Stimulated activated CD8-positive, alpha-beta memory T cell treated with anti-CD3 and anti-CD28 coated beads, Interleukin-12 subunit alpha, Interleukin-12 subunit beta, amount 100 ng/mL, for 1 hour (primary cell): ENCODE measurements around the gene ACAA1.
"Not testable (repeated sequence)": the region's sequence is repeated elsewhere in the genome, so short reads cannot be mapped to it uniquely, and the experiment has no call there.

Source experiments
- DNase-seq: peaks from one replicate; pipeline ENCODE4 v3.0.0-alpha.2; 2020; ENCODE audit warnings: low read depth

ACAA1 gene

DNA sequence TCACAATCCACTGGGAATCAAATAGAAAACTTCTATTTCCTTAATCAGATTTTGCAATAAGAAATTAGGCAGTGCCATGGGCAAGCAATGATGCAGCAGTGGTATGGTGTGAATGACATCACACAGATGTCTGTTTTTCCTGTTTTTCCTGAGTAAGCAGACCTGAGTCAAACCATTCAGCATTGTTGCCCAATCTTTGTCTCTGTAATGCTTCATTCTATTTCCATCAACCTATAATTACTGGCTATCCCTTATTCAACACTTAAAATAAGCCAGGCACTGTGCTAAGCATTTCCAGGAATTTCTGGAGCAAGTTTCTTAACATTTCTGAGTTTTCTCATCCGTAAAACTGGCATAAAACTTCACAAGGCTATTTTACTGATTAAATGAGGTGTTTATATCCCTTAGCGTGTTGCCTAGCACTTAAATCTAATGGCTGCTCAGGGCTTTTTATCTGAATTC is 17.1 kb upstream of the ACAA1 start:
- DNase-seq: no peak

DNA sequence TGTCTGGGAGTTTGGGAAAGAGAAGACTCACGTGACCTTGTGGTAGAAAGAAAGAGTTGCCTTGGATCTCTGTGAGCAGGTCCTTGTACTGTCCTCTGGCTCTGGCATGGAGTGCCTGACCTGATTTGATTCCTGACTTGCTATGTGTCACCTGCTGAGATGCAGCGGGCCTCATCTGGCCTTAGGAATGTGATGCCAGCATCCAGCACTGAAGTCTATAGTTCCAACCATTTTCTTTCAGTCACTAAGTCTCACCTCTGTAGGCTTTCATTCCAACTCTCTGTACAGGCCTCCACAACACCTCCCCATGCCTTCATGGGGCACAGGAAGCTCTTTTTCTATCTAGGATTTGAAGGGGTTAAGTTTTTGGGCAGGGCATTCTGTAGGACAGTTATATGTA is 16.3 kb upstream of the ACAA1 start:
- no peak for DNase-seq

DNA sequence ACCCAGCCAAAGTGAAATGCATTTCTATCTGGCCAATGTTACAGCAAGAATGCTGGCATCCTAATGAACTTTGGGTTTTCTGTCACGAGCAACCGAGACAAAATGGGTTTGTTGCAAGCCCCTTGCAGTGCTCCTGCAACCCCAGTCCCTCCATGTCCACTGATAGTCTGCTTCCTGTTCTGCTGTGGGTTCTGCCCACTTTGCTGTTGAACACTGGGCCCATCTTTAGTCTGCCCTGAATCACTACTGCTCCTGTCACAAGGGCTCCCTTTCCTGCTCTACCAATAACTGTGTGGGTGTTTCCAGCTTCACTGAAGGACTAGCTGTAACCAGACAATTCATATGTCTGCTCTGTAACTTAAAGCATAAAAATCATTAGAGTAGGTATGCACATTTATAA is 15.7 kb upstream of the ACAA1 start:
- DNase-seq: no peak

DNA sequence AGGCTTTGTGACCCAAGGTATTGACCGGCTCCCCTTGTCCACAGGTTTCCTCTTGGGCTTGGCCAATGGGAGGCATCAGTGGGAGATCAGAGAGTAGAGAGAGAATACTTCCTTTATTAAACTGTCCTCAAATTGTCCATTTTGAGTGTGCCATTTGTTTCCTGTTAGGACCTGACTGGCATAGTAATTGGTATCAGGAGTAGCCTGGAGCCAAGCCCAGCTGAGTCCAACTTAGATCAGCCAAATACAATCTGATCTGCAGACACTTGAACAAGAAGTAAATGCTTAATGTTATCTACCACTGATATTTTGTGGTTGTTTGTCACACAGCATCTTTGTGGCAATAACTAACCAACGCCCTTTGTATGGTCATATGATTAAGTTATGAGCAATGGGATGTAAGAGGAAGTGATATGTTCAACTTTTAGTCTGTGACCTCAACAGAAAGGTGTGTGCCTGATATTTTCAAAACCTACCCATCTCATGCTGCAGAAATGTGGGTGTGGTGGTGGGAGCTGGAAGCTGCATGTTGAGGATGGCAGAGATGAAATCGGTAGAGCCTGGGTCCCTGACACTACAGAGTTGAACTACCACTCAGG is 14.8 kb upstream of the ACAA1 start:
- no peak for DNase-seq

DNA sequence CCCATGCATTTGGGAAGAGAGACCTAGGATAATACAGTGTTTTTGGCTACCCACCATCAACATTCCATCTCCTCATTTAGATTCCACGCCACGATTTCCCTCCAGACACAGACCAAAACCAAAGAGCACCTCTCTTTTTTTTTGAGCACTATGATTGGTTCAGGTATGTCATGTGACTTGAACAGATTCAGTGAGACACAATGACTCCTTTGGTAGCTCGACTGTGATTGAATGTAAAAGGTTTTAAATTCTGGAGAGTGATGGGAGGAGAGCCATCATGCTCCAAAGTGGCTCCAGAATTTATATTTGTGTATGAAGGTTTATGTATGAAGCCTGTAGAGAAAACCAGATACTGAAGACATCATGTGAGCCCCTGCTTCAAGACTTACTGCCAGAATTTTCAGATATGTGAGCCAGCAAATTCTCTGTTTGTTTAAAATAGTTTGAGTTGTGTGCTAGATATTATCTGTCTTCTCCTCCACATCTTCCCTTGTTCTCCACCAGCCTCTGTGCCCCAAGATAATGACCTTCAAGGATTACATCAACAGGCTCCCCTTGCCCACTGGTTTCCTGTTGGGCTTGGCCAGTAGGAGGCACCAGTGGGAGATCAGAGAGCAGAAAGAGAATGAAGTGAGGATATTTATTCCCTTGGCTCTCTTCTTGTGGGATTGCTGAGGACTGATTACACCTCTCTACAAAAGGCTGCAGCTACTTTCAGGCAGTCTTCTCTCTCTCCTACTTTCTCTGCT is 14.0 kb upstream of the ACAA1 start:
- no peak for DNase-seq

DNA sequence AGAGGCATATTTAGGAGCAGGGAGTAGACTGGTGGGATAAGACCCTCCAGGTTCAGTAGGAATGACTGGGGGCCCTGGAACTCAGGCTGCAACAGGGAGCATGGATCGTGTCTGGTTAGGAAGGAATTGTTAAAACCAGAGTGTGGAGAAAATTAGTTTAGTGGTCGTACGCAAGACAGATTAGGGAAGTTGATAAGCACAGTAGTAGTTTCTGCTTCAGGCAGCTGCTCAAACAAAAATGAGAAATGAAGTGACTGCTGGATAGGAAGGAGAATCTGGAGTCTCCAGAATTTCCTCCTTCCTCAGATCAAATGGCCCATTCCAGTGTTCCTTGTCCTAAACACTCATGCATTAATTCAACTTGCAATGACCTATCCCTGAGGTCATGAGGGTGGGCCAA is 12.8 kb upstream of the ACAA1 start:
- no peak for DNase-seq

DNA sequence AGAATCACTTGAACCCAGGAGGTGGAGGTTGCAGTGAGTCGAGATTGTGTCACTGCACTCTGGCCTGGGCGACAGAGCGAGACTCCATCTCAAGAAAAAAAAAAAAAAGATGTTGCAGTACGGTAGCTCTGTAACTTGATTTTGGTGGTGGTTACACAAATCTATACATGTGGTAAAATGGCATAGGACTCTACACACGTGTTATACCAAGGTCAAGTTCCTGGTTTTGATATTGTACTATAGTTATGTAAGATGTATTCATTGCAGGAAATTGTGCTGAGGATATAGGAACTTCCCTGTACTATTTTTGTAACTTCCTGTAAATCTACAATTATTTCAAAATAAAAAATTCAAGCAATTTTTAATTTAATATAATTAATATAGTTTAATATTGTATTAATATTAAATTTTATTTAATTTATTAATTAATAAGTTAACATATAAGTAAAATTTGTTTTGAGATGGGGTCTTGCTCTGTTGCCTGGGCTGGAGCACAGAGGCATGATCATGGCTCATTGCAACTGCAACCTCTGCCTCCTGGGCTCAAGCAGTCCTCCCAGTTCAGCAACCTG is 11.5 kb upstream of the ACAA1 start:
- no peak for DNase-seq

DNA sequence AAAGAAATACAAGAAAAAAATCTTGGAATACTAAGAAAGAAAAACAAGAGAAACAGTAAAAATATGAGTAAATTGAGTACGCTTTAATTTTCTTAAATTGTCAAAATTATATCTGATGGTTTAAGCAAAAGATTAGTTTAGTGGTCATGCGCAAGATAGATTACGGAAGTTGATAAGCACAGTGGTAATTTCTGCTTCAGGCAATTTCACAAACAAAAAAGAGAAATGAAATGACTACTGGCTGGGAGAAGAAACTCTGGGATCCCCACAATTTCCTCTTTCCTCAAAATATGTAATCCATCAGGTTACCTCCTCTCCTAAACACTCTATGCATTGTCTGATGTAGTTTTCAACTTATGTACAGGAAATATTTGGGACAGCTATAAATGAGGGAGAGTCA is 10.5 kb upstream of the ACAA1 start:
- no peak for DNase-seq

DNA sequence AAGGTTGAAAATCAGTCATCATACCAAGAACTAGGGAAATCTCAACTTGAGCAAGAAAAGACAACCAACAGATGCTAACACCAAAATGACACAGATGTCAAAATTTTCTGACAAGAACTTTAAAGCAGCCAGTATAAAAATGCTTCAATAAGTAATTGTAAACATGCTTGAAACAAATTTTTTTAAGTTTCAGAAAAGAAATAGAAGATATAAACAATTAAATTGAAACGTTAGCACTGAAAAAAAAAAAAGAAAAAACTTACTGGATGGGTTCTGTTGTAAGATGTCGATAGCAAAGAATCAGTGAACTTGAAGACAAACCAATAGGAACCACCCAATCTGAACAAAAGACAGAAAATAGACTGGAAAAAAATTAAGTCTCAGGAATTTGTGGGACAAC is 9.6 kb upstream of the ACAA1 start:
- DNase-seq: no peak

DNA sequence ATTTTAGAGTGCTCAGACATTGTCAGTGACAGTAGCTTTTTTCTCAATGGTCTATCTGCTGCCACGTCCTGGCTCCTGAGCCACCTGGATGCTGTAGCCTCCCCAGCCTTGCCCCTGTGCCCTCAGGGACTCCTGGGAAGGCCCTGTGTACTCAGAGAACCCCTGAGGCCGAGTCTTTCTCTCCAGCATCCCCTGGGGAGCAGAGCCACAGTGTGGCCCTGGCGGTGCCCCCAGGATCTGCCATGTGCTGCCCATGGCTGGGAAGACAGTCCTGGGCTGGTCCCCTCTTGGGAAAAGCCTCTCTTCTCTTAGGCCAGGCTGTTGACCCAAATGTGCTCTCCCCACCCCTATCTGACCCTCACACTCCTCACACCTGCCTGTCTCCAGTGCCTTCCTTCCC is 6.6 kb upstream of the ACAA1 start:
- DNase-seq: no peak

DNA sequence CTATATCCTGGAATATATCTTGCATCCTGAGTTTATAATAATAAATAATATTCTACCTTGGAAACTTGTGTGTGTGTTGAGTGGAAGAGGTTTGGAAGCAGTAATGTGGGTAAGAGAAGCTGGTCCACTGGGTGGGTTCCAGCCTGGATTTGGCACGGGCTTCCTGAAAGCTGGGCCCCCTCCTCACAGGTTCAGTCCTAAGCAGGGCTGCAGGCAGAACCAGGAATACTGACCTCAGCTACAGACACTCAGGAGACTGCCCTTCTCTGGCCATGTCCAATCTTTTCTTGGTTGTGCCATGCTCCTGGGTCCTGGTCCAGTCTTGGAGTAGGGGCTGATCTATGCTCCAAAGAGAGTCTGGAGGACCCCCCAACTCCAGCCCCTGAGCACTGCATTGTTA is 6.0 kb upstream of the ACAA1 start:
- DNase-seq: no peak

DNA sequence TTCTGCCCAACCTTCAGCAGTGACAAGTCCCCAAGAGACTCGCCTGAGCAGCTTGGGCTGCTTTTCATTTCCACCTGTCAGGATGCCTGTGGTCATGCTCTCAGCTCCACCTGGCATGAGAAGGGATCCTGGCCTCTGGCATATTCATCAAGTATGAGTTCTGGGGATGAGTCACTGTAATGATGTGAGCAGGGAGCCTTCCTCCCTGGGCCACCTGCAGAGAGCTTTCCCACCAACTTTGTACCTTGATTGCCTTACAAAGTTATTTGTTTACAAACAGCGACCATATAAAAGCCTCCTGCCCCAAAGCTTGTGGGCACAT is 5.0 kb upstream of the ACAA1 start:
- DNase-seq: no peak

DNA sequence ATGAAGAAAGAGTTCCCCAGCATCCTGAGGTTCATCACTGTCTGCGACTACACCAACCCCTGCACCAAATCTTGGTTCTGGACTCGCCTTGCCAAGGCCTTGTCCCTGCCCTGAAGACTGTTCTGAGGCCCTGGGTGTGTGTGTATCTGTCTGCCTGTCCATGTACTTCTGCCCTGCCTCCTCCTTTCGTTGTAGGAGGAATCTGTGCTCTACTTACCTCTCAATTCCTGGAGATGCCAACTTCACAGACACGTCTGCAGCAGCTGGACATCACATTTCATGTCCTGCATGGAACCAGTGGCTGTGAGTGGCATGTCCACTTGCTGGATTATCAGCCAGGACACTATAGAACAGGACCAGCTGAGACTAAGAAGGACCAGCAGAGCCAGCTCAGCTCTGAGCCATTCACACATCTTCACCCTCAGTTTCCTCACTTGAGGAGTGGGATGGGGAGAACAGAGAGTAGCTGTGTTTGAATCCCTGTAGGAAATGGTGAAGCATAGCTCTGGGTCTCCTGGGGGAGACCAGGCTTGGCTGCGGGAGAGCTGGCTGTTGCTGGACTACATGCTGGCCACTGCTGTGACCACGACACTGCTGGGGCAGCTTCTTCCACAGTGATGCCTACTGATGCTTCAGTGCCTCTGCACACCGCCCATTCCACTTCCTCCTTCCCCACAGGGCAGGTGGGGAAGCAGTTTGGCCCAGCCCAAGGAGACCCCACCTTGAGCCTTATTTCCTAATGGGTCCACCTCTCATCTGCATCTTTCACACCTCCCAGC is 4.4 kb upstream of the ACAA1 start:
- DNase-seq: no peak

DNA sequence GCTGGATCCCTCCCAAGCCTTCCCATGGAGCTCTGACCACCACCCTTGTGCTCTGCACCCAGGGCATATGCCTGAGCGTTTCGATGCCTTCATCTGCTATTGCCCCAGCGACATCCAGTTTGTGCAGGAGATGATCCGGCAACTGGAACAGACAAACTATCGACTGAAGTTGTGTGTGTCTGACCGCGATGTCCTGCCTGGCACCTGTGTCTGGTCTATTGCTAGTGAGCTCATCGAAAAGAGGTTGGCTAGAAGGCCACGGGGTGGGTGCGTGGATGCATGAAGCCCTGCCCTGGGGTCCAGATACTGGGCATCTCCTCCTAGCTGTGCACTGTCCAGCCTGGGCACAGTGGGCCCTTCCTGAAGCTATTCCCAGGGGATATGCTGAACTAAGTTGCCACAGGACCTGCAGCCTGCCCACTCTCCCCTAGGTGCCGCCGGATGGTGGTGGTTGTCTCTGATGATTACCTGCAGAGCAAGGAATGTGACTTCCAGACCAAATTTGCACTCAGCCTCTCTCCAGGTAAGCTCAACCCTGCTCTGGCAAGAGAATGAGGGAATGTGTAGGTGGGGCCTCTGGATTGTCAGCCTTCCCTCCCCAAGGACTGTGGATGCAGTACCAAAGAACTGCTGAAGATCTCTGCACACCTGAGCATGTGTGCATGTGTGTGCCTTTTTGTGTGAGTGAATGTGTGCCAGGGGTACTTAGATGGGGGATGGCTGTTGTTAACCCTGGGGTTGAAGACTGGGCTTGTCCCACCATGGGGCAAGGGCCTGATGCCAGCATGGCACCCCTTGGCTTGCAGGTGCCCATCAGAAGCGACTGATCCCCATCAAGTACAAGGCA is 3.6 kb upstream of the ACAA1 start:
- DNase-seq: no peak

DNA sequence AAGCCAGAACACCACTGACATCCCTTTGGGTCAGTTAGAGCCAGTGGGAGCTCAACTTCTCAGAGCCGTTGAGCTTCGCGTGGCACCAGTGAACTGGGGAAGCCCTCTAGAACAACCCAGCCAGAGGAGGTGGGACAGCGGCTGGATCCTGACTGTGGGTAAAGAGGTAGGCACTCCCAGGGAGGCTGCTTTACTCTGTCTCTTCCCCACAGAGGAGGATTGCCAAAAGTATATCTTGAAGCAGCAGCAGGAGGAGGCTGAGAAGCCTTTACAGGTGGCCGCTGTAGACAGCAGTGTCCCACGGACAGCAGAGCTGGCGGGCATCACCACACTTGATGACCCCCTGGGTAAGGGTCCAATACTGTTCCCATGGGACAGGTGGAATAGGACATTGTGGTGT is 2.7 kb upstream of the ACAA1 start:
- DNase-seq: no peak

DNA sequence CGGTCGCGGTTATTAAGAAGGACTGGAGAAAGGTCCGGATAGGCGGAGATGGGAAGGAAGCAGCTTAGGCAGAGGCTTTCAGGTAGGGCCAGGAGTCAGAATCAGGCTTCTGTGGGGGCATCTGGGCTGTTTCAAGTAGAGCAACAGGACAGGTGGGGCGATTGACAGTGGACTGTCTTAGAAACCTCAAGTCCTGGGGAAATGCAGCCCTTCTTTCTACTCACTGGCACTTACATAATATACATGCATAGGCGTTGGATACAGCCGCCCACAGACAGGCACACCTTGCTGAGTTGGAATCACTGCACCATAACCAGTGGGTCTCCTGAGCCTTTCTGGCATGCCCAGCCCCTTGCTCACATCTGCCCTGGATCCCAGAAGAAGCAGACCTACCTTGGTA is 2.3 kb upstream of the ACAA1 start:
- no peak for DNase-seq

DNA sequence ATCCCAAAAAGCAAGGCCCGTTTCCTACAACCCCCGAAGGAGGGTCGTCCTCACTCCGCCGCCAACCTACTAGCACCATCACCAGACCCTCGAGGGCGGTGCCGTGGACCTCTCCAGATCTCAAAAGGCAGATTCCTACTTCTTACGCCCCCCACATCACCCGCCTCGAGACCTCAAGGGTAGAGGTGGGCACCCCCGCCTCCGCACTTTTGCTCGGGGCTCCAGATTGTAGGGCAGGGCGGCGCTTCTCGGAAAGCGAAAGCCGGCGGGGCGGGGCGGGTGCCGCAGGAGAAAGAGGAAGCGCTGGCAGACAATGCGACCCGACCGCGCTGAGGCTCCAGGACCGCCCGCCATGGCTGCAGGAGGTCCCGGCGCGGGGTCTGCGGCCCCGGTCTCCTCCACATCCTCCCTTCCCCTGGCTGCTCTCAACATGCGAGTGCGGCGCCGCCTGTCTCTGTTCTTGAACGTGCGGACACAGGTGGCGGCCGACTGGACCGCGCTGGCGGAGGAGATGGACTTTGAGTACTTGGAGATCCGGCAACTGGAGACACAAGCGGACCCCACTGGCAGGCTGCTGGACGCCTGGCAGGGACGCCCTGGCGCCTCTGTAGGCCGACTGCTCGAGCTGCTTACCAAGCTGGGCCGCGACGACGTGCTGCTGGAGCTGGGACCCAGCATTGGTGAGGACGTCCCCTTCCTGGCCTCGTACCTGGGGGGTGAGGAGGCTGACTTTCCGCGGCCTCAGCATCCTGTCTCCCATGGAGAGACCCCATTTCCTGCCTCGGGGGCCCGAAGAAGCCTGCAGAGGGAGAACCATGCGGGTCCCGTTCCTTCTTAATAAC is 1.6 kb upstream of the ACAA1 start, which contains the start of gene MYD88:
TSS of gene MYD88 (plus strand) at position 313 of the 842 bp plus-strand sequence. CDS start at position 353, 40 bp downstream.
- DNase-seq: peak; percentile 76

DNA sequence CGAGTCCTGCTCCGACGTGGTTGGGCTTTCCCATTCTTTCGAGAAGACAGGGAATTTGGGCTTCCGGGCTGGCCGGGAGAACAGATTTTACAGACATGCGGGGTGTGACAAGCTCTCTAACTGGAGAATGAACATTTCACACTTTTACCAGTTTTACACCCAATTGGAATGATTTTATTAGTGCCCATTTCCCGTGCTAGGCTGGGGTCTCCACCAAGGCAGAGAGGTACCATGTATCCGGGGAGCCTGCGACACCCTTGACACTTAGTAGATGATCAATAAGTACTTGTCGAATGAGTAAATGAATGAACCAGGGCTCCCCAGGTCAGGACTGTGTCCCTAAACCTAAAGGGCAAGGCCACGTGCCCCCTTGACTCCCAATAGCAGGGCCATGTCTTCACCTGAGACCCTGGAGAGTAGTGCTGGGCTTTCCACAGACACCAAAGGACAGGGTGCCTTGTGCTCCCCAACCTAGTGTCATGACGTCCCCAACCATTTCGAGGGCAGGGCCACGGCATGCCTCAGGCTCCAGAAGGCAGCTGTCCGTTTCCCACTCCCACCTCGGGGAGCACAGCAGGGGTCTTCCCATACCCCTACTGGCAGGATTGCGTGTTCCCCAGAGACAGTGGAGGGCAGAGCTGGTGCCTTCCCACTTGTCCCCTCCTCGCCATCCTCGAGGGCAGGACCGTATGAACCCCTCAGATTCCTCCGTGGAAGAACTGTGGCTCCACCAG is 855 bp upstream of the ACAA1 start:
- DNase-seq: no peak

DNA sequence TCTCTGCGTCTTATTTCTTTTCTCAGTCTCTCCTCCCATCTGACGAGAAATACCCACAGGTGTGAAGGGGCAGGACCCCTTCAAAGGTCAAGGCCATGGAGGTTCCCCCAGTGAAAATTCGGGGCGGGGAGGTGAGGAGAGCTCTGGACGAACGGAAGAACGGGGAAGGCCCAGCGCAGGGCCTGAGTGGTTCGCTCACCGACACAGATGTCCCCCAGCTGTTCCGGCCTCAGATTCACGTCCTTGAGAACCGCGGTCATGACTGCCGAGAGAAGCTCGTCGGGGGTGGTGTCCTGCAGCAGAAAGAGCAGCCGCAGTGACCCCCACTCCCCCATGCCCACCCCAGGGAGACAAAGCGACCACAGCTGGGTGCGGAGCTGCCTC is 542 bp downstream of the ACAA1 start:
- no peak for DNase-seq

DNA sequence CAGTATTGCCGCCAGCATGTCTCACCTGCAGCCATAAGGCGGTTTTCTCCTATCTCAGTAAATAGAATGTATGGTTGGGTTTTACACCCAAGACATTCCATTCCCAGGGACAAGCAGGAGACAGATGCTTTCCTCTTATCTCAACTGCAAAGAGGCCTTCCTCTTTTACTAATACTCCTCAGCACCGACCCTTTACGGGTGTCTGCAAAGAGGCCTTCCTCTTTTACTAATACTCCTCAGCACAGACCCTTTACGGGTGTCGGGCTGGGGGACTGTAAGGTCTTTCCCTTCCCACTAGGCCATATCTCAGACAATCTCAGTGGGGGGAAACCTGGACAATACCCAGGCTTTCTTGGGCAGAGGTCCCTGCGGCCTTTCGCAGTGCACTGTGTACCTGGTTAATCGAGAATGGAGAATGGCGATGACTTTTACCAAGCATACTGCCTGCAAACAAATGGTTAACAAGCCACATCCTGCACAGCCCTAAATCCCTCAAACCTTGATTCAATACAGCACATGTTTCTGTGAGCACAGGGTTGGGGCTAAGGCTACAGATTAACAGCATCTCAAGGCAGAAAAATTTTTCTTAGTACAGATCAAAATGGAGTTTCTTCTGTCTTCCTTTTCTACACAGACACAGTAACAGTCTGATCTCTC is 1.2 kb downstream of the ACAA1 start:
- not testable (repeated sequence) for DNase-seq
